GM21515 (cell line): ENCODE results near the gene ANGPT4.

Experiments used
- ATAC-seq: cut with Tn5 transposase; IDR thresholded peaks from one replicate; pipeline ENCODE4 v1.9.1; 2021; ENCODE audit not compliant: unreplicated experiment

Gene ANGPT4

GRCh38 chr20:916125-916799 is at the start of gene ANGPT4:
Gene ANGPT4 (minus strand): TSS chr20:916334. CDS start chr20:916214, 120 bp downstream.
- ATAC-seq = no peak

GRCh38 chr20:963795-964194 is 47.7 kb upstream of the ANGPT4 start:
- no peak for ATAC-seq

- ATAC-seq = no peak
Measured at GRCh38 chr20:962683-963082, 46.5 kb upstream of the ANGPT4 start.

- ATAC-seq = no peak
Measured at GRCh38 chr20:962223-962622, 46.1 kb upstream of the ANGPT4 start.

- ATAC-seq = no peak
Measured at GRCh38 chr20:961768-962167, 45.6 kb upstream of the ANGPT4 start.

- ATAC-seq = no peak
Measured at GRCh38 chr20:959996-960615, 44.0 kb upstream of the ANGPT4 start.

- no peak for ATAC-seq
Measured at GRCh38 chr20:958936-959815, 43.0 kb upstream of the ANGPT4 start.

GRCh38 chr20:957544-957943 is 41.4 kb upstream of the ANGPT4 start:
- ATAC-seq = no peak

- ATAC-seq = no peak
Measured at GRCh38 chr20:956330-956951, 40.3 kb upstream of the ANGPT4 start.

GRCh38 chr20:955656-956055 is 39.5 kb upstream of the ANGPT4 start:
- no peak for ATAC-seq

- no peak for ATAC-seq
Measured at GRCh38 chr20:955111-955510, 39.0 kb upstream of the ANGPT4 start.

- ATAC-seq = no peak
Measured at GRCh38 chr20:953742-954141, 37.6 kb upstream of the ANGPT4 start.

- no peak for ATAC-seq
Measured at GRCh38 chr20:952196-952795, 36.2 kb upstream of the ANGPT4 start.

GRCh38 chr20:951384-952169 is 35.4 kb upstream of the ANGPT4 start:
- no peak for ATAC-seq

GRCh38 chr20:949717-950116 is 33.6 kb upstream of the ANGPT4 start:
- ATAC-seq = no peak

- no peak for ATAC-seq
Measured at GRCh38 chr20:946826-947225, 30.7 kb upstream of the ANGPT4 start.

- ATAC-seq = no peak
Measured at GRCh38 chr20:945841-946240, 29.7 kb upstream of the ANGPT4 start.

GRCh38 chr20:944774-945410 is 28.8 kb upstream of the ANGPT4 start:
- ATAC-seq = no peak

GRCh38 chr20:944148-944547 is 28.0 kb upstream of the ANGPT4 start:
- no peak for ATAC-seq

GRCh38 chr20:942611-943010 is 26.5 kb upstream of the ANGPT4 start:
- ATAC-seq = no peak
